Breast epithelium (tissue), 4 donors: ENCODE results near the gene OGFR. TPM values are rescaled to one million over a fixed set of nuclear protein-coding genes. Genes with fewer than 3 reads are reported as not detected.
A peak's percentile ranks its signal among the peaks of the same experiment; 100 is the strongest.

Experiments
- DNase-seq, 2 donors: peaks; one replicate each; pipeline ENCODE4 v3.0.0-alpha.2; 2019; ENCODE audit warnings: low spot score in 2 of 2
- H3K27ac ChIP-seq, 2 donors: fragments of 200-600 bp; sonication (generic) in 1 of 2; one replicate each; pipeline ENCODE4 v1.5.1; 2016 to 2019; ENCODE audit warnings: mild to moderate bottlenecking in 1 of 2
- H3K27me3 ChIP-seq, 2 donors: fragments of 200-600 bp; sonication (generic) in 1 of 2; one replicate each; pipeline versions ENCODE4 v1.5.1 to v1.6.0; 2017 to 2019; ENCODE audit warnings: control low read depth in 1 of 2, mild to moderate bottlenecking in 1 of 2
- H3K36me3 ChIP-seq: fragments of 200-600 bp; one replicate; pipeline ENCODE4 v1.5.1; 2019
- H3K4me1 ChIP-seq, 2 donors: fragments of 200-600 bp; sonication (generic); one replicate each; pipeline ENCODE4 v1.5.1; 2016 to 2019; ENCODE audit warnings: control low read depth in 1 of 2
- H3K4me3 ChIP-seq, 3 donors: fragments of 200-600 bp; sonication (generic); 1 replicate in 2 of 3; 2 replicates in 1 of 3; pipeline ENCODE4 v1.5.1; 2016 to 2019; ENCODE audit warnings: mild to moderate bottlenecking in 3 of 3, moderate library complexity in 2 of 3
- H3K9me3 ChIP-seq, 2 donors: fragments of 200-600 bp; sonication (generic) in 1 of 2; one replicate each; pipeline ENCODE4 v1.5.1; 2016 to 2019; ENCODE audit warnings: control low read depth in 1 of 2
- POLR2A ChIP-seq: fragments of 450-650 bp; IDR thresholded peaks from one replicate; pipeline ENCODE4 v1.6.1; 2016; ENCODE audit warnings: antibody characterized with exemption, mild to moderate bottlenecking, moderate library complexity
- POLR2AphosphoS5 ChIP-seq, 3 donors: sonication (generic); formaldehyde crosslinking; IDR thresholded peaks; one replicate each; pipeline ENCODE4 v1.6.1; 2017; ENCODE audit warnings: antibody characterized with exemption in 3 of 3
- intact Hi-C: fragments of 100-400 bp; cut with DNase I; formaldehyde crosslinking; loops from one replicate; pipeline ENCODE4 v1.15.1; 2023; ENCODE audit warnings: low total_unique reads
- total RNA-seq, 3 donors: library from RNA; depleted of rRNA; stranded (reverse); fragments of >200 nt; gene quantifications; one replicate each; pipeline ENCODE4 v1.1.0, GENCODE V29; 2016
- TF ChIP-seq, protein P1 (sequence below), 3 donors: fragments of 450-650 bp; IDR thresholded peaks; one replicate each; pipeline ENCODE4 v1.5.1; 2016 to 2017; ENCODE audit warnings: antibody characterized with exemption in 3 of 3, mild to moderate bottlenecking in 3 of 3, moderate library complexity in 3 of 3

Gene OGFR
- total RNA-seq, 3 donors from 2014 or later, result 38.5 to 45.3 (median 44.2) TPM

GRCh38 chr20:62766071-62766450 is 38.6 kb upstream of the OGFR start:
- H3K27me3 ChIP-seq, result peaks cover 4 to 40% of the 10 kb centered on the region in 2 donors
- TF ChIP-seq POLR2A (no peak), POLR2AphosphoS5 (IDR thresholded peaks at IDR 0.05) (no peak)

DNA sequence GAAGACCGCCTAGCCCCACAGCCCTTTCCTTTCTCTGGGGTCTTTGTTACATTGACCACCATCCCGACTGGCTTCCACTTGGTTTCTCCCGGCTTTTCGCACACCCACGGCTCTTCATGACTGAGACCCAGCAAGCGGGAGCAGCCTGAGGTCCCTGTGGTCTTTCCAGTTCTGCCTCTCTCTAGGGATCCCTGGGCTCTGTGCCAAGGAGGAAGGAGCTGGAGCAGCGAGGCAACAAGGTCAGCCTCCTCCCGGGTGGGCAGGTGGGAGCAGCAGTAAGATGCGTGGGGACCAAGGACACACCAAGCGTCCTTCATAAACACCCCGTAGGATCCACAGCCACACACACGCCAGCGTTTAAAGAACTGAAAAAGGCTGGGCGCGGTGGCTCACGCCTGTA is 37.9 kb upstream of the OGFR start:
- intact Hi-C loops, result no loop called here
- Histone ChIP-seq H3K36me3 (no peaks in the 10 kb centered on the region), H3K9me3 (no peaks in the 10 kb centered on the region), H3K27ac (no peak overlapping the region), H3K27me3 (peaks cover 4 to 45% of the 10 kb centered on the region in 2 donors), H3K4me3 (no peak overlapping the region), H3K4me1 (peaks cover 0 to 8% of the 10 kb centered on the region in 2 donors)
- peak in 1 of 2 donors; percentile 52 for DNase-seq
- TF ChIP-seq POLR2AphosphoS5 (IDR thresholded peaks at IDR 0.05) (no peak), POLR2A (no peak)
- TF ChIP-seq, protein P1, sequence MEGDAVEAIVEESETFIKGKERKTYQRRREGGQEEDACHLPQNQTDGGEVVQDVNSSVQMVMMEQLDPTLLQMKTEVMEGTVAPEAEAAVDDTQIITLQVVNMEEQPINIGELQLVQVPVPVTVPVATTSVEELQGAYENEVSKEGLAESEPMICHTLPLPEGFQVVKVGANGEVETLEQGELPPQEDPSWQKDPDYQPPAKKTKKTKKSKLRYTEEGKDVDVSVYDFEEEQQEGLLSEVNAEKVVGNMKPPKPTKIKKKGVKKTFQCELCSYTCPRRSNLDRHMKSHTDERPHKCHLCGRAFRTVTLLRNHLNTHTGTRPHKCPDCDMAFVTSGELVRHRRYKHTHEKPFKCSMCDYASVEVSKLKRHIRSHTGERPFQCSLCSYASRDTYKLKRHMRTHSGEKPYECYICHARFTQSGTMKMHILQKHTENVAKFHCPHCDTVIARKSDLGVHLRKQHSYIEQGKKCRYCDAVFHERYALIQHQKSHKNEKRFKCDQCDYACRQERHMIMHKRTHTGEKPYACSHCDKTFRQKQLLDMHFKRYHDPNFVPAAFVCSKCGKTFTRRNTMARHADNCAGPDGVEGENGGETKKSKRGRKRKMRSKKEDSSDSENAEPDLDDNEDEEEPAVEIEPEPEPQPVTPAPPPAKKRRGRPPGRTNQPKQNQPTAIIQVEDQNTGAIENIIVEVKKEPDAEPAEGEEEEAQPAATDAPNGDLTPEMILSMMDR (IDR thresholded peaks at IDR 0.05), result no peak

More at GRCh38 chr20:62766071-62766450, 38.6 kb upstream of the OGFR start:
- intact Hi-C loops, result no loop called here
- DNase-seq, result no peak
- H3K4me1 ChIP-seq, result peaks cover 0 to 8% of the 10 kb centered on the region in 2 donors
- no peak overlapping the region for H3K27ac ChIP-seq
- H3K4me3 ChIP-seq, result no peak overlapping the region
- H3K9me3 ChIP-seq, result no peaks in the 10 kb centered on the region
- no peaks in the 10 kb centered on the region for H3K36me3 ChIP-seq

- no peaks in the 10 kb centered on the region for H3K9me3 ChIP-seq
- no peaks in the 10 kb centered on the region for H3K36me3 ChIP-seq
- no peak for DNase-seq
- no peak overlapping the region for H3K27ac ChIP-seq
- peaks cover 4 to 46% of the 10 kb centered on the region in 2 donors for H3K27me3 ChIP-seq
- intact Hi-C loops, result no loop called here
- H3K4me1 ChIP-seq, result peaks cover 0 to 8% of the 10 kb centered on the region in 2 donors
- no peak for TF ChIP-seq POLR2AphosphoS5 (IDR thresholded peaks at IDR 0.05)
- TF ChIP-seq POLR2A, result no peak
- TF ChIP-seq, protein P1 (IDR thresholded peaks at IDR 0.05), result no peak
- no peak overlapping the region for H3K4me3 ChIP-seq
Measured at GRCh38 chr20:62768234-62768546, 36.4 kb upstream of the OGFR start.

GRCh38 chr20:62768551-62769287 is 35.9 kb upstream of the OGFR start:
- peaks cover 4 to 42% of the 10 kb centered on the region in 2 donors for H3K27me3 ChIP-seq
- H3K36me3 ChIP-seq, result no peaks in the 10 kb centered on the region
- H3K4me3 ChIP-seq, result no peak overlapping the region
- no peak overlapping the region for H3K27ac ChIP-seq
- DNase-seq, result no peak
- H3K4me1 ChIP-seq, result peaks cover 0 to 8% of the 10 kb centered on the region in 2 donors
- intact Hi-C loops, result no loop called here
- H3K9me3 ChIP-seq, result no peaks in the 10 kb centered on the region
- TF ChIP-seq POLR2AphosphoS5 (IDR thresholded peaks at IDR 0.05) (no peak), POLR2A (no peak)
- TF ChIP-seq, protein P1 (IDR thresholded peaks at IDR 0.05), result no peak

DNA sequence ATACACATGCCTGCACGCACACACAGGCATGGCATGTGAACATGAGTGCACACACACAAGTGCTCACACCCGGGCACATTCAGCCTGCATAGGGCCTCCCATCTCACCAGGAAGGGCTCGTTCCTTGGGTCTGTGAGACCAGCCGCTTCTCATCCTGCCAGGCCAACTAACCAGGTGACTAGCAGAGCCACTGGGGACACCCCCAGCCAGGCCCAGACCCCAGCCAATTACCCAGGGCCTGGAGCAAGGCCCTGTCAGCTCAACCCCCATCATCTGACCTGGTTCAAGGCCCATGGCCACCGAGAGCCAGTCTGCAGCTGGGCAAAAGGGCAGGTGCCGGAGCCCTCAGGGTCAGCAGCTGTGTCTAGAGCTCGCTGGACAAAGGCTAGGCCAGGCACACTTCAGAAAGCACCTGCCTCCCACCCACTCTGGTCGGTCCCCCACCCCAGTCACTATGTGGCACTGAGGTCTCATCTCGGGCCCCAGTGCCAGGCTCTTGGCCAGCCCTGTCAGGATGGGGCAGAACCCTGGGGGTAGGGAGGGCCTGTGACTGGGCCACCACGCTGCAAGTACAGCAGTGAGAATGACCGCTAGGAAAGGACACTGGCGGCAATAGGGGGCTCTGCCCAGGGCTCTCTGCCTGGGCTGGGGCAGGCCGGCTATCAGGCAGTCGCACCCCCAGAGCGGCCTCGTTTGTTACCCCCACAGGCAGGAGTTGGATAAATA is 35.1 kb upstream of the OGFR start:
- TF ChIP-seq, protein P1 (IDR thresholded peaks at IDR 0.05), result no peak
- no peak for TF ChIP-seq POLR2AphosphoS5 (IDR thresholded peaks at IDR 0.05)
- no peak for TF ChIP-seq POLR2A
- Histone ChIP-seq H3K4me1 (peaks cover 0 to 8% of the 10 kb centered on the region in 2 donors), H3K9me3 (no peaks in the 10 kb centered on the region), H3K36me3 (no peaks in the 10 kb centered on the region), H3K27ac (no peak overlapping the region), H3K27me3 (peaks cover 2 to 36% of the 10 kb centered on the region in 2 donors), H3K4me3 (no peak overlapping the region)
- no peak for DNase-seq
- intact Hi-C loops, result no loop called here
